NCI-H2227 treated with DMSO at 0.1 percent for 48 hours (cell line): ENCODE data around the gene FKTN.

Experiments used
- DNase-seq: peaks from one replicate; lab custom pipeline; 2025; lab: John Stamatoyannopoulos, UW

The FKTN gene

GRCh38 chr9:105679257-105680022, 121.5 kb downstream of the FKTN start:
- DNase-seq = no peak

GRCh38 chr9:105681313-105681712, 123.4 kb downstream of the FKTN start:
- peak; percentile 12 for DNase-seq

DNA sequence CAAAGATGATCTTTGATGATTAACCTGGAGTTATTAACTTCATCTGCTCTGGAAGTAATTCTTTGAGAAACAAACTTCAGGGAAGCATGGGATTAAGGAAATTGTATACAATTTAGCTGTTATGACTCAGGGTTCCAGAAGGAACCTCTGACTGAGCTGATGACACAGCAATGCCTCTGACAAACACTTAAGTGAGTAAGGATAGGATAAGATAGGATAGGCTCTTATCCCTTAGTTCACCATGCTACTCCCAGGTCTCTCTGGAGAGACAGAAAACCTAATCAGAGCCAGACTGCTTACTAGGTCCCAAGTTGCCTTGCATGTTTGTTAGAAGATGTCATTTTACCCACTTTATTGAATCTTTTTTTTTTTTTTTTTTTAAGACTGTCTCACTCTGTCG, 123.8 kb downstream of the FKTN start:
- DNase-seq = no peak

DNA sequence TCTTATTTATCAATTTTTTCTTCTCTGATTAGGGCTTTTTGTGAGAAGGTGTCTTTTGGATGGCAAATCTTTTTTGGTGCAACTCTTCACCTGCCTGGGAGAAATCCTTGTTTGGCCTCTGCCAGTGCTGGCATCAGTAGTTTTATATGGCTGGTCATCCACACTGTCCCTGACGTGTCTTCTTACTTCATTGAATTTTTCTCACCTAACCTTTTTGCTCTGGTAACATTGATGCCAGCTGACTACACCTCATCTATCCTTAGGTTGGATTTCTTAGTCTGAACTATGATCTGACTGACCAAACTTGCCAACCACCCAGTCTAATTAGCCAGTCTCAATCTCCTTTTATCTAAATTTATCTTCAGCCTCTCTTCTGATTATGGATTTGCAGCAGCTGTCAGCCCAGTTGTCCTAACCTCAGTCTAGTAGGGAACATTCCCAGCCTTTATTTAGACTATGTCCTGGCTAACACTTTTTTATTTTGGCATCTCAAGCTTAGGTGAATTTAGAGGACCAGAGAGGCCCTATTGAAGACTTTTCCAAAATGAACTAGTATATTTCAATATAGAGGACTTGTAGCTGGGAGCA, 125.9 kb downstream of the FKTN start:
- no peak for DNase-seq

GRCh38 chr9:105686936-105687335, 129.0 kb downstream of the FKTN start:
- no peak for DNase-seq
